Measurements from ENCODE around the gene ZNF410. TPM values are rescaled to one million over a fixed set of nuclear protein-coding genes. Genes with fewer than 3 reads are reported as not detected.
"Not testable (repeated sequence)": the region's sequence is repeated elsewhere in the genome, so short reads cannot be mapped to it uniquely, and the experiment has no call there.

Gene ZNF410
- total RNA-seq, 2 experiments from 2014 or later = 49.7 to 50.2 TPM

- Mint-ChIP-seq H3K27me3 (ENCODE audit: low read depth) (no peaks in the 10 kb centered on the region), H3K27ac (no peak overlapping the region), H3K4me1 (ENCODE audit: low read depth) (no peaks in the 10 kb centered on the region), H3K36me3 (ENCODE audit: low read depth) (no peaks in the 10 kb centered on the region), H3K4me3 (no peak overlapping the region), H3K9me3 (ENCODE audit: insufficient read depth) (no peaks in the 10 kb centered on the region)
- ATAC-seq = no peak
- ChIA-PET POLR2A (no interaction called here), CTCF (no interaction called here)
- DNase-seq = no peak
These were observed 24.2 kb upstream of the ZNF410 start for GRCh38 chr14:73862480-73862879.

- Mint-ChIP-seq H3K4me1 (ENCODE audit: low read depth) (no peaks in the 10 kb centered on the region), H3K27ac (no peak overlapping the region), H3K4me3 (no peak overlapping the region), H3K9me3 (ENCODE audit: insufficient read depth) (no peaks in the 10 kb centered on the region), H3K27me3 (ENCODE audit: low read depth) (no peaks in the 10 kb centered on the region), H3K36me3 (ENCODE audit: low read depth) (no peaks in the 10 kb centered on the region)
- ATAC-seq (no peak), DNase-seq (no peak)
- POLR2A ChIA-PET = interaction anchor here (0.6 to 0.9 kb wide), 2 partner anchors 10 to 76 kb away, joined by 3 read pairs; no protein-coding TSS in a partner anchor
- CTCF ChIA-PET = no interaction called here
These were observed 23.4 kb upstream of the ZNF410 start for GRCh38 chr14:73863209-73863608.

GRCh38 chr14:73865534-73866113 is 21.0 kb upstream of the ZNF410 start:
- Mint-ChIP-seq H3K27ac (no peak overlapping the region), H3K27me3 (ENCODE audit: low read depth) (no peaks in the 10 kb centered on the region), H3K9me3 (ENCODE audit: insufficient read depth) (no peaks in the 10 kb centered on the region), H3K4me1 (ENCODE audit: low read depth) (no peaks in the 10 kb centered on the region), H3K36me3 (ENCODE audit: low read depth) (no peaks in the 10 kb centered on the region), H3K4me3 (no peak overlapping the region)
- ChIA-PET POLR2A (no interaction called here), CTCF (no interaction called here)
- DNase-seq (peak; percentile 10), ATAC-seq (no peak)

- CTCF ChIA-PET; H3K9me3 Mint-ChIP-seq (ENCODE audit: insufficient read depth); POLR2A ChIA-PET; H3K4me3 Mint-ChIP-seq; H3K36me3 Mint-ChIP-seq (ENCODE audit: low read depth); H3K27ac Mint-ChIP-seq; ATAC-seq; H3K27me3 Mint-ChIP-seq (ENCODE audit: low read depth); DNase-seq; H3K4me1 Mint-ChIP-seq (ENCODE audit: low read depth): not testable (repeated sequence)
These were observed 16.9 kb upstream of the ZNF410 start for GRCh38 chr14:73869754-73870153.

GRCh38 chr14:73870525-73871235 is 16.0 kb upstream of the ZNF410 start:
- Mint-ChIP-seq H3K4me1 (ENCODE audit: low read depth) (no peaks in the 10 kb centered on the region), H3K27ac (no peak overlapping the region), H3K27me3 (ENCODE audit: low read depth) (no peaks in the 10 kb centered on the region), H3K36me3 (ENCODE audit: low read depth) (no peaks in the 10 kb centered on the region), H3K9me3 (ENCODE audit: insufficient read depth) (no peaks in the 10 kb centered on the region), H3K4me3 (no peak overlapping the region)
- ChIA-PET POLR2A (no interaction called here), CTCF (no interaction called here)
- ATAC-seq (no peak), DNase-seq (no peak)

GRCh38 chr14:73873660-73874059 is 13.0 kb upstream of the ZNF410 start:
- no peaks in the 10 kb centered on the region for H3K4me1 Mint-ChIP-seq (ENCODE audit: low read depth)
- ChIA-PET CTCF (no interaction called here), POLR2A (no interaction called here)
- H3K9me3 Mint-ChIP-seq (ENCODE audit: insufficient read depth) = no peaks in the 10 kb centered on the region
- no peak for ATAC-seq
- no peak overlapping the region for H3K4me3 Mint-ChIP-seq
- no peaks in the 10 kb centered on the region for H3K27me3 Mint-ChIP-seq (ENCODE audit: low read depth)
- H3K27ac Mint-ChIP-seq = no peak overlapping the region
- no peak for DNase-seq
- H3K36me3 Mint-ChIP-seq (ENCODE audit: low read depth) = no peaks in the 10 kb centered on the region

GRCh38 chr14:73877790-73878189 is 8.9 kb upstream of the ZNF410 start:
- H3K4me3 Mint-ChIP-seq = no peak overlapping the region
- peaks cover 15% of the 10 kb centered on the region for H3K4me1 Mint-ChIP-seq (ENCODE audit: low read depth)
- ChIA-PET POLR2A (no interaction called here), CTCF (no interaction called here)
- H3K36me3 Mint-ChIP-seq (ENCODE audit: low read depth) = no peaks in the 10 kb centered on the region
- no peaks in the 10 kb centered on the region for H3K27me3 Mint-ChIP-seq (ENCODE audit: low read depth)
- ATAC-seq = no peak
- H3K27ac Mint-ChIP-seq = no peak overlapping the region
- no peak for DNase-seq
- H3K9me3 Mint-ChIP-seq (ENCODE audit: insufficient read depth) = no peaks in the 10 kb centered on the region

- peaks cover 15% of the 10 kb centered on the region for H3K4me1 Mint-ChIP-seq (ENCODE audit: low read depth)
- ChIA-PET POLR2A (no interaction called here), CTCF (interaction anchor here (1.2 kb wide), 1 partner anchor 9 kb away, joined by 3 read pairs; no protein-coding TSS in a partner anchor)
- no peaks in the 10 kb centered on the region for H3K9me3 Mint-ChIP-seq (ENCODE audit: insufficient read depth)
- no peak for DNase-seq
- H3K27me3 Mint-ChIP-seq (ENCODE audit: low read depth) = no peaks in the 10 kb centered on the region
- no peak for ATAC-seq
- no peaks in the 10 kb centered on the region for H3K36me3 Mint-ChIP-seq (ENCODE audit: low read depth)
- H3K4me3 Mint-ChIP-seq = no peak overlapping the region
- no peak overlapping the region for H3K27ac Mint-ChIP-seq
These were observed 8.2 kb upstream of the ZNF410 start for GRCh38 chr14:73878436-73878835.

- no peaks in the 10 kb centered on the region for H3K27me3 Mint-ChIP-seq (ENCODE audit: low read depth)
- ATAC-seq (no peak), DNase-seq (no peak)
- no peak overlapping the region for H3K4me3 Mint-ChIP-seq
- no peak overlapping the region for H3K27ac Mint-ChIP-seq
- CTCF ChIA-PET = interaction anchor here (1.2 kb wide), 1 partner anchor 9 kb away, joined by 3 read pairs; no protein-coding TSS in a partner anchor
- no peaks in the 10 kb centered on the region for H3K36me3 Mint-ChIP-seq (ENCODE audit: low read depth)
- H3K9me3 Mint-ChIP-seq (ENCODE audit: insufficient read depth) = no peaks in the 10 kb centered on the region
- POLR2A ChIA-PET = no interaction called here
- H3K4me1 Mint-ChIP-seq (ENCODE audit: low read depth) = peaks cover 15% of the 10 kb centered on the region
These were observed 7.6 kb upstream of the ZNF410 start for GRCh38 chr14:73879027-73879426.

GRCh38 chr14:73884438-73885190 is 2.0 kb upstream of the ZNF410 start:
- peaks cover 8% of the 10 kb centered on the region for H3K36me3 Mint-ChIP-seq (ENCODE audit: low read depth)
- ChIA-PET CTCF (no interaction called here), POLR2A (no interaction called here)
- H3K27ac Mint-ChIP-seq = peak overlapping the region; percentile 97
- no peak for DNase-seq
- peak overlapping the region; percentile 97 for H3K4me3 Mint-ChIP-seq
- H3K9me3 Mint-ChIP-seq (ENCODE audit: insufficient read depth) = no peaks in the 10 kb centered on the region
- no peaks in the 10 kb centered on the region for H3K27me3 Mint-ChIP-seq (ENCODE audit: low read depth)
- no peak for ATAC-seq
- H3K4me1 Mint-ChIP-seq (ENCODE audit: low read depth) = peaks cover 48% of the 10 kb centered on the region

- Mint-ChIP-seq H3K4me1 (ENCODE audit: low read depth) (peaks cover 41% of the 10 kb centered on the region), H3K27me3 (ENCODE audit: low read depth) (no peaks in the 10 kb centered on the region), H3K4me3 (peak overlapping the region; percentile 97), H3K9me3 (ENCODE audit: insufficient read depth) (no peaks in the 10 kb centered on the region), H3K36me3 (ENCODE audit: low read depth) (peaks cover 14% of the 10 kb centered on the region), H3K27ac (peak overlapping the region; percentile 97)
- DNase-seq (no peak), ATAC-seq (no peak)
- ChIA-PET POLR2A (interaction anchor here (0.6 to 3.0 kb wide), 8 partner anchors 9 to 316 kb away, joined by 3 to 15 read pairs (median 4); partner anchors contain the start of gene PTGR2), CTCF (interaction anchor here (0.9 to 2.4 kb wide), 5 partner anchors 8 to 317 kb away, joined by 3 to 9 read pairs (median 4); no protein-coding TSS in a partner anchor)
These were observed 608 bp downstream of the ZNF410 start for GRCh38 chr14:73887318-73887616.

Measured in activated CD8-positive, alpha-beta T cell treated with anti-CD3 and anti-CD28 coated beads, Interleukin-2, amount 10 ng/mL, durations not matched to agents 7 days and 5 days (primary cell).